K562 (cell line): Measurements from ENCODE around the gene SGSM2. TPM values are rescaled to one million over a fixed set of nuclear protein-coding genes. Genes with fewer than 3 reads are reported as not detected.

Source experiments
- ATAC-seq: fragments of 200-7000 bp; cut with Tn5 transposase; 3 replicates; pipeline ENCODE4 v1.9.1; 2020; ENCODE audit warnings: moderate library complexity
- BruUV-seq: library from RNA; stranded (reverse); fragments of 400-500 nt; replicated peaks from 2 replicates; lab custom pipeline; 2021; lab: Mats Ljungman, UMichigan
- CTCF ChIA-PET: fragments of 300-600 bp; formaldehyde crosslinking; extraction: SDS; loops from one replicate; lab custom pipeline; 2021; ENCODE audit warnings: low intra/inter-chr PET ratio; lab: Yijun Ruan, JAX
- POLR2A ChIA-PET: fragments of 300-600, 350-650 bp; sonication (Branson Sonifier 250); formaldehyde crosslinking; extraction: SDS; loops from one replicate; lab custom pipeline; 2021; ENCODE audit warnings: antibody characterized with exemption, inconsistent platforms; lab: Yijun Ruan, JAX
- DNase-seq, 4 experiments: peaks; one replicate each; pipeline versions ENCODE4 v3.0.0 to v3.0.0-alpha.2; 2011 to 2018; ENCODE audit warnings: low spot score in 3 of 4, mixed read lengths in 3 of 4; ENCODE audit errors: extremely low read depth in 1 of 4
- FAIRE-seq: peaks from 2 replicates; lab custom pipeline; 2011; peaks lifted over from hg19 to GRCh38; lab: Jason Lieb, UNC
- H2AFZ ChIP-seq: 2 replicates; pipeline ENCODE4 v1.6.0; 2011; ENCODE audit warnings: low read depth, low read length, control low read depth, inconsistent platforms
- H3K27ac ChIP-seq: fragments of 200-600 bp; 3 replicates; pipeline ENCODE4 v1.8.0; 2011; ENCODE audit warnings: low read depth, mild to moderate bottlenecking, control low read depth, inconsistent platforms, low read length, moderate library complexity, mixed read lengths; ENCODE audit errors: extremely low read depth
- H3K27me3 ChIP-seq, 2 experiments: fragments of 300-600 bp in 1 of 2; 2 replicates in 1 of 2; 3 replicates in 1 of 2; pipeline versions ENCODE4 v1.6.0 to v1.8.0; 2011; ENCODE audit warnings: inconsistent platforms in 2 of 2, low read length in 2 of 2, mild to moderate bottlenecking in 1 of 2, mixed read lengths in 1 of 2, moderate library complexity in 1 of 2; ENCODE audit not compliant: control insufficient read depth in 2 of 2, insufficient read depth in 2 of 2
- H3K36me3 ChIP-seq: fragments of 300-600 bp; 3 replicates; pipeline ENCODE4 v1.8.0; 2011; ENCODE audit warnings: mild to moderate bottlenecking, low read length, inconsistent platforms; ENCODE audit not compliant: control insufficient read depth, insufficient read depth
- H3K4me1 ChIP-seq, 2 experiments: fragments of 200-600 bp in 1 of 2; replicated peaks in 1 of 2; 2 replicates in 1 of 2; 3 replicates in 1 of 2; pipeline versions ENCODE4 v1.5.1 to v1.8.0; 2011; ENCODE audit warnings: inconsistent platforms in 2 of 2, low read length in 2 of 2, mild to moderate bottlenecking in 1 of 2, mixed read lengths in 1 of 2, moderate library complexity in 1 of 2; ENCODE audit not compliant: control insufficient read depth in 2 of 2, insufficient read depth in 2 of 2
- H3K4me2 ChIP-seq: 2 replicates; pipeline ENCODE4 v1.6.1; 2011; ENCODE audit warnings: low read length, control low read depth, inconsistent platforms, mixed read lengths; ENCODE audit not compliant: insufficient read depth
- H3K4me3 ChIP-seq: fragments of 200-600 bp; sonication (generic), shearing (Covaris generic); 2 replicates; pipeline ENCODE4 v1.5.1; 2016; ENCODE audit warnings: control low read depth, inconsistent platforms
- H3K79me2 ChIP-seq: fragments of 200-600 bp; 3 replicates; pipeline ENCODE4 v1.8.0; 2011; ENCODE audit warnings: low read length, inconsistent platforms; ENCODE audit not compliant: control insufficient read depth, insufficient read depth
- H3K9ac ChIP-seq, 2 experiments: 2 replicates each; pipeline versions ENCODE4 v1.6.0 to v1.6.1; 2011; ENCODE audit warnings: low read depth in 2 of 2, low read length in 2 of 2, control low read depth in 1 of 2, inconsistent platforms in 1 of 2, mild to moderate bottlenecking in 1 of 2, mixed read lengths in 1 of 2; ENCODE audit not compliant: insufficient read depth in 1 of 2
- H3K9me1 ChIP-seq: one replicate; pipeline ENCODE4 v1.6.0; 2011; ENCODE audit warnings: inconsistent platforms, mild to moderate bottlenecking, low read length, moderate library complexity; ENCODE audit not compliant: control insufficient read depth, insufficient read depth
- H3K9me3 ChIP-seq: replicated peaks from 2 replicates; pipeline ENCODE4 v1.5.1; 2011; ENCODE audit warnings: low read depth, low read length, inconsistent platforms; ENCODE audit not compliant: control insufficient read depth, insufficient read depth
- H4K20me1 ChIP-seq: replicated peaks from 2 replicates; pipeline ENCODE4 v1.6.1; 2011; ENCODE audit warnings: low read length, inconsistent platforms, mixed read lengths; ENCODE audit not compliant: control insufficient read depth, insufficient read depth
- ASH1L ChIP-seq: fragments of 450-650 bp; IDR thresholded peaks from 2 replicates; pipeline ENCODE4 v1.6.1; 2018; ENCODE audit warnings: borderline replicate concordance, mild to moderate bottlenecking, low read depth; ENCODE audit not compliant: partially characterized antibody
- BRD9 ChIP-seq: fragments of 450-650 bp; IDR thresholded peaks from 2 replicates; pipeline ENCODE4 v1.6.1; 2018; ENCODE audit warnings: low read depth; ENCODE audit not compliant: partially characterized antibody
- DPF2 ChIP-seq: fragments of 450-650 bp; IDR thresholded peaks from 2 replicates; pipeline ENCODE4 v1.6.1; 2016
- ETV1 ChIP-seq: fragments of 450-650 bp; conservative IDR thresholded peaks from 2 replicates; pipeline ENCODE4 v1.6.1; 2016; ENCODE audit warnings: missing genetic modification characterization, control low read depth, low read depth, missing compliant biosample characterization
- MAFG ChIP-seq: fragments of 450-650 bp; conservative IDR thresholded peaks from 2 replicates; pipeline ENCODE4 v1.6.1; 2016; ENCODE audit warnings: missing genetic modification characterization, missing compliant biosample characterization
- MCM2 ChIP-seq: fragments of 450-650 bp; IDR thresholded peaks from 2 replicates; pipeline ENCODE4 v1.6.1; 2017; ENCODE audit warnings: low read depth, mild to moderate bottlenecking
- MYBL2 ChIP-seq, 2 experiments: fragments of 450-650 bp in 1 of 2; sonication (generic) in 1 of 2; formaldehyde crosslinking in 1 of 2; IDR thresholded peaks; 2 replicates each; pipeline versions ENCODE4 v1.6.1 to v1.8.1; 2017 to 2022; ENCODE audit warnings: borderline replicate concordance in 1 of 2, inconsistent platforms in 1 of 2, low read depth in 1 of 2, mild to moderate bottlenecking in 1 of 2, missing genetic modification reagents in 1 of 2, moderate library complexity in 1 of 2
- NR2C1 ChIP-seq, 2 experiments: fragments of 450-650 bp; IDR thresholded peaks; 2 replicates each; pipeline ENCODE4 v1.6.1; 2017; ENCODE audit warnings: mild to moderate bottlenecking in 2 of 2, antibody characterized with exemption in 1 of 2, inconsistent platforms in 1 of 2, missing compliant biosample characterization in 1 of 2, missing genetic modification characterization in 1 of 2
- NR3C1 ChIP-seq: sonication (generic); formaldehyde crosslinking; IDR thresholded peaks from 2 replicates; pipeline ENCODE4 v1.8.1; 2022; ENCODE audit warnings: missing genetic modification reagents
- PURB ChIP-seq: sonication (generic); formaldehyde crosslinking; IDR thresholded peaks from 2 replicates; pipeline ENCODE4 v1.9.0; 2021; ENCODE audit warnings: low read depth, mild to moderate bottlenecking, missing genetic modification reagents
- SMAD4 ChIP-seq: fragments of 250-450 bp; sonication (Bioruptor Pico); conservative IDR thresholded peaks from 2 replicates; pipeline ENCODE4 v1.8.0; 2021; ENCODE audit warnings: inconsistent platforms, mild to moderate bottlenecking, moderate library complexity
- SRSF9 ChIP-seq: fragments of 200-400 bp; formaldehyde crosslinking; IDR thresholded peaks from 2 replicates; pipeline ENCODE4 v1.6.1; 2017; ENCODE audit warnings: low read depth, low read length, borderline replicate concordance
- STAG1 ChIP-seq: sonication (generic); formaldehyde crosslinking; IDR thresholded peaks from 2 replicates; pipeline ENCODE4 v1.5.0; 2020; ENCODE audit warnings: missing genetic modification reagents, borderline replicate concordance
- TFAM ChIP-seq: fragments of 250-450 bp; sonication (Bioruptor Pico); conservative IDR thresholded peaks from 2 replicates; pipeline ENCODE4 v1.5.0; 2021; ENCODE audit warnings: mild to moderate bottlenecking, moderate library complexity
- ZNF212 ChIP-seq: fragments of 450-650 bp; formaldehyde crosslinking; IDR thresholded peaks from 2 replicates; pipeline ENCODE4 v1.4.0; 2020; ENCODE audit warnings: mild to moderate bottlenecking
- ZNF584 ChIP-seq: fragments of 200-800 bp; sonication (Bioruptor generic); IDR thresholded peaks from 2 replicates; pipeline ENCODE4 v1.6.1; 2016; ENCODE audit warnings: low read depth, mild to moderate bottlenecking, missing genetic modification characterization, missing compliant biosample characterization
- WGBS: fragments of 100-300 bp; shearing (Covaris generic); methylation state at CpG from one replicate; pipeline ENCODE4 v1.1.6; 2016; ENCODE audit warnings: low coverage, mixed read lengths; ENCODE audit not compliant: insufficient coverage; ENCODE audit errors: missing lambda C conversion rate; 5-methylcytosine and 5-hydroxymethylcytosine counted together
- in situ Hi-C: fragments of 300-500 bp; cut with MboI; formaldehyde crosslinking; loops from 4 replicates; pipeline ENCODE4 v1.15.0; 2018; ENCODE audit warnings: inconsistent platforms, mixed read lengths
- intact Hi-C: fragments of 100-400 bp; cut with micrococcal nuclease; formaldehyde crosslinking; loops from 2 replicates; pipeline ENCODE4 v1.14.2; 2022
- polyA plus RNA-seq, 8 experiments: library from polyadenylated mRNA; depleted of rRNA in 4 of 8; stranded (reverse) in 5 of 8; unstranded in 3 of 8; fragments of >200 nt; fragmentation: Nextera tagmentation in 2 of 8; fragmentation: Illumina TruSeq in 1 of 8; extraction: Ambion mirVana in 2 of 8; extraction: Trizol in 1 of 8; gene quantifications; 2 replicates each; pipeline versions ENCODE4 v1.2.1 to v1.2.3, GENCODE V29; 2011 to 2014; ENCODE audit warnings: inconsistent platforms in 1 of 8, missing spikeins in 1 of 8
- total RNA-seq, 7 experiments: library from RNA; depleted of rRNA in 6 of 7; stranded (reverse); fragments of >200 nt in 6 of 7; fragmentation: Illumina TruSeq in 2 of 7; extraction: Trizol in 2 of 7; gene quantifications; 2 replicates each; pipeline versions ENCODE4 v1.2.1 to v1.2.3, GENCODE V29; 2011 to 2021; ENCODE audit warnings: low replicate concordance in 1 of 7
- TF ChIP-seq, protein P1 (sequence below): fragments of 450-650 bp; IDR thresholded peaks from 2 replicates; pipeline ENCODE4 v1.6.1; 2016; ENCODE audit warnings: low read depth

SGSM2 gene
- total and polyA plus RNA-seq, 9 of the 15 experiments (the other 6 are each of a cell fraction or from before 2014, with no cell fraction given): 0.20 to 26.3 (median 14.8) TPM

DNA sequence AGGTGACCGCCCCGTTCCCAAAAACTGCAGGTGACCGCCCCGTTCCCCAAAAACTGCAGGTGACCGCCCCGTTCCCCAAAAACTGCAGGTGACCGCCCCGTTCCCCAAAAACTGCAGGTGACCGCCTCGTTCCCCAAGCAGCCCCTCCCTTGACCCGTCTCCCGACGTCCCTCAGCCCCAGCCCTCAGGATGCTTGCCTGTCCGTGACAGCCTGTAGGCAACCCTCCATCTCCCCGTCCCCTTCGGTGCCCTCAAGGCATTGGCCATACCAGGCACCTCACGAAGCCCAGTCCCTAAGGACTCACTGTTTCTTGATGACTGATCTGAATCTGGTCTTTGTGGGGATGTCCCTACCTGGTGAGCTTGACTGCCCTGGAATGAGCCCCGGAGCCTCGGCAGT is 25.1 kb downstream of the SGSM2 start:
- peaks cover 8 to 13% of the 10 kb centered on the region in 2 experiments; a peak in 4 of 5 replicates for H3K4me1 ChIP-seq
- no peak overlapping the region for H3K27ac ChIP-seq
- H3K27me3 ChIP-seq: no peaks in the 10 kb centered on the region
- no peak for DNase-seq
- no peak overlapping the region for H3K4me2 ChIP-seq
- in situ Hi-C loops: no loop called here
- H3K36me3 ChIP-seq: no peaks in the 10 kb centered on the region
- FAIRE-seq: no peak
- BruUV-seq: no TSS peak
- WGBS: 95% methylated on average over 10 of the region's 19 CpGs
- H3K9ac ChIP-seq: no peak overlapping the region
- TF ChIP-seq NR3C1 (CRISPR knock-in tag) (no peak), PURB (no peak), NR2C1 (IDR thresholded peaks at IDR 0.05) (no peak), NR2C1 (tag; IDR thresholded peaks at IDR 0.05) (no peak), ZNF212 (no peak), STAG1 (CRISPR knock-in tag) (no peak), MYBL2 (IDR thresholded peaks at IDR 0.05; ENCODE audit: low read depth) (no peak), MYBL2 (CRISPR knock-in tag; IDR thresholded peaks at IDR 0.05; ENCODE audit: borderline replicate concordance) (no peak), DPF2 (no peak), SMAD4 (CRISPR knock-in tag) (no peak), BRD9 (no peak), TFAM (CRISPR knock-in tag) (no peak), MAFG (tag) (no peak), SRSF9 (no peak), ASH1L (no peak), ZNF584 (CRISPR knock-in tag) (no peak), MCM2 (no peak), ETV1 (tag) (no peak)
- TF ChIP-seq, protein P1, sequence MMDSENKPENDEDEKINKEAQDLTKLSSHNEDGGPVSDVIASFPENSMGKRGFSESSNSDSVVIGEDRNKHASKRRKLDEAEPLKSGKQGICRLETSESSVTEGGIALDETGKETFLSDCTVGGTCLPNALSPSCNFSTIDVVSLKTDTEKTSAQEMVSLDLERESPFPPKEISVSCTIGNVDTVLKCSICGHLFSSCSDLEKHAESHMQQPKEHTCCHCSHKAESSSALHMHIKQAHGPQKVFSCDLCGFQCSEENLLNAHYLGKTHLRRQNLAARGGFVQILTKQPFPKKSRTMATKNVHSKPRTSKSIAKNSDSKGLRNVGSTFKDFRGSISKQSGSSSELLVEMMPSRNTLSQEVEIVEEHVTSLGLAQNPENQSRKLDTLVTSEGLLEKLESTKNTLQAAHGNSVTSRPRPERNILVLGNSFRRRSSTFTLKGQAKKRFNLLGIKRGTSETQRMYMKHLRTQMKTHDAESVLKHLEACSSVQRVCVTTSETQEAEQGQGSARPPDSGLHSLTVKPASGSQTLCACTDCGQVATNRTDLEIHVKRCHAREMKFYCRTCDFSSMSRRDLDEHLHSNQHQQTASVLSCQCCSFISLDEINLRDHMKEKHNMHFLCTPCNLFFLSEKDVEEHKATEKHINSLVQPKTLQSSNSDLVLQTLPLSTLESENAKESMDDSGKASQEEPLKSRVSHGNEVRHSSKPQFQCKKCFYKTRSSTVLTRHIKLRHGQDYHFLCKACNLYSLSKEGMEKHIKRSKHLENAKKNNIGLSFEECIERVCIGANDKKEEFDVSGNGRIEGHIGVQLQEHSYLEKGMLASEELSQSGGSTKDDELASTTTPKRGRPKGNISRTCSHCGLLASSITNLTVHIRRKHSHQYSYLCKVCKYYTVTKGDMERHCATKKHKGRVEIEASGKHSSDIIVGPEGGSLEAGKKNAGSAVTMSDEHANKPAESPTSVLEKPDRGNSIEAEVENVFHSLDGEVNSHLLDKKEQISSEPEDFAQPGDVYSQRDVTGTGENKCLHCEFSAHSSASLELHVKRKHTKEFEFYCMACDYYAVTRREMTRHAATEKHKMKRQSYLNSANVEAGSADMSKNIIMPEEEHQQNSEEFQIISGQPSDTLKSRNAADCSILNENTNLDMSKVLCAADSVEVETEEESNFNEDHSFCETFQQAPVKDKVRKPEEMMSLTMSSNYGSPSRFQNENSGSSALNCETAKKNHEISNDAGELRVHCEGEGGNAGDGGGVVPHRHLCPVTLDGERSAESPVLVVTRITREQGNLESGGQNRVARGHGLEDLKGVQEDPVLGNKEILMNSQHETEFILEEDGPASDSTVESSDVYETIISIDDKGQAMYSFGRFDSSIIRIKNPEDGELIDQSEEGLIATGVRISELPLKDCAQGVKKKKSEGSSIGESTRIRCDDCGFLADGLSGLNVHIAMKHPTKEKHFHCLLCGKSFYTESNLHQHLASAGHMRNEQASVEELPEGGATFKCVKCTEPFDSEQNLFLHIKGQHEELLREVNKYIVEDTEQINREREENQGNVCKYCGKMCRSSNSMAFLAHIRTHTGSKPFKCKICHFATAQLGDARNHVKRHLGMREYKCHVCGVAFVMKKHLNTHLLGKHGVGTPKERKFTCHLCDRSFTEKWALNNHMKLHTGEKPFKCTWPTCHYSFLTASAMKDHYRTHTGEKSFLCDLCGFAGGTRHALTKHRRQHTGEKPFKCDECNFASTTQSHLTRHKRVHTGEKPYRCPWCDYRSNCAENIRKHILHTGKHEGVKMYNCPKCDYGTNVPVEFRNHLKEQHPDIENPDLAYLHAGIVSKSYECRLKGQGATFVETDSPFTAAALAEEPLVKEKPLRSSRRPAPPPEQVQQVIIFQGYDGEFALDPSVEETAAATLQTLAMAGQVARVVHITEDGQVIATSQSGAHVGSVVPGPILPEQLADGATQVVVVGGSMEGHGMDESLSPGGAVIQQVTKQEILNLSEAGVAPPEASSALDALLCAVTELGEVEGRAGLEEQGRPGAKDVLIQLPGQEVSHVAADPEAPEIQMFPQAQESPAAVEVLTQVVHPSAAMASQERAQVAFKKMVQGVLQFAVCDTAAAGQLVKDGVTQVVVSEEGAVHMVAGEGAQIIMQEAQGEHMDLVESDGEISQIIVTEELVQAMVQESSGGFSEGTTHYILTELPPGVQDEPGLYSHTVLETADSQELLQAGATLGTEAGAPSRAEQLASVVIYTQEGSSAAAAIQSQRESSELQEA: no peak
- TF ChIP-seq, all 486 proteins: peak for 0
- no peaks in the 10 kb centered on the region for H3K9me3 ChIP-seq
- intact Hi-C loops: no loop called here
- ChIA-PET CTCF (no interaction called here), POLR2A (no interaction called here)
- H4K20me1 ChIP-seq: no peaks in the 10 kb centered on the region; the same call in 1 of the 2 replicates
- no peaks in the 10 kb centered on the region for H3K9me1 ChIP-seq
- no peak for ATAC-seq
- no peak overlapping the region for H2AFZ ChIP-seq
- H3K4me3 ChIP-seq: no peak overlapping the region
- no peaks in the 10 kb centered on the region for H3K79me2 ChIP-seq
